Measurements from ENCODE around the gene TNFRSF4.

- TF ChIP-seq CTCF (IDR thresholded peaks at IDR 0.05) (no peak), EZH2 (IDR thresholded peaks at IDR 0.05; ENCODE audit: borderline replicate concordance, insufficient read depth, low read depth, low read length, poor library complexity, severe bottlenecking) (no peak)
Measured at GRCh38 chr1:1181129-1181937, 32.6 kb downstream of the TNFRSF4 start.
